PC-3 (cell line): Measurements from ENCODE around the gene LRP5.

ENCODE experiments used
- EZH2 ChIP-seq: fragments of 300-600 bp; sonication (generic); IDR thresholded peaks from one replicate; pipeline ENCODE4 v1.6.1; 2017; ENCODE audit warnings: antibody characterized with exemption, mild to moderate bottlenecking, low read length; ENCODE audit not compliant: unreplicated experiment
- EZH2phosphoT487 ChIP-seq: fragments of 300-600 bp; sonication (generic); IDR thresholded peaks from 2 replicates; pipeline ENCODE4 v1.6.1; 2018; ENCODE audit warnings: mild to moderate bottlenecking, antibody characterized with exemption, low read length, borderline replicate concordance
- TF ChIP-seq, protein P1 (sequence below): fragments of 300-600 bp; sonication (generic); conservative IDR thresholded peaks from 2 replicates; pipeline ENCODE4 v1.5.1; 2017; ENCODE audit warnings: antibody characterized with exemption, low read depth, mild to moderate bottlenecking, low read length

DNA sequence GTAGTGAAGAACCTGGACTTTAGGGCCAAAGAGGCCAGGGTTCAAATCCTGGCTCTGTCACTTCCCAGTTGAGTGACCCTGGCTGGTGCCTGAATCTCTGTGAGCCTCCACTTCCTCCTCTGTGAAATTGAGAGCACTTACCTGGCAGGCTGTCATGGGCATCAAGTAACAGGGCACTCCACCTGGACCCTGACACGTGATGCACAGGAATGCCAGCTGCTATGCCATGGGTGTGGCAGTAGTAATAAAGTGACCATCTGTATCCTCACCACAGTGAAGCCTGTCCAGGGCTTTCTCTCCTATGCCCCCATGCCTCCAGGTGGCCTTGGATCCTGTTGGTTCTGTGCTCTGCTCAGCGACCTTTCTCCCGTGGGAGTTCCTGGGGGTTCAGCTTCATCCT lies 118.4 kb downstream of the LRP5 start:
- TF ChIP-seq, protein P1, sequence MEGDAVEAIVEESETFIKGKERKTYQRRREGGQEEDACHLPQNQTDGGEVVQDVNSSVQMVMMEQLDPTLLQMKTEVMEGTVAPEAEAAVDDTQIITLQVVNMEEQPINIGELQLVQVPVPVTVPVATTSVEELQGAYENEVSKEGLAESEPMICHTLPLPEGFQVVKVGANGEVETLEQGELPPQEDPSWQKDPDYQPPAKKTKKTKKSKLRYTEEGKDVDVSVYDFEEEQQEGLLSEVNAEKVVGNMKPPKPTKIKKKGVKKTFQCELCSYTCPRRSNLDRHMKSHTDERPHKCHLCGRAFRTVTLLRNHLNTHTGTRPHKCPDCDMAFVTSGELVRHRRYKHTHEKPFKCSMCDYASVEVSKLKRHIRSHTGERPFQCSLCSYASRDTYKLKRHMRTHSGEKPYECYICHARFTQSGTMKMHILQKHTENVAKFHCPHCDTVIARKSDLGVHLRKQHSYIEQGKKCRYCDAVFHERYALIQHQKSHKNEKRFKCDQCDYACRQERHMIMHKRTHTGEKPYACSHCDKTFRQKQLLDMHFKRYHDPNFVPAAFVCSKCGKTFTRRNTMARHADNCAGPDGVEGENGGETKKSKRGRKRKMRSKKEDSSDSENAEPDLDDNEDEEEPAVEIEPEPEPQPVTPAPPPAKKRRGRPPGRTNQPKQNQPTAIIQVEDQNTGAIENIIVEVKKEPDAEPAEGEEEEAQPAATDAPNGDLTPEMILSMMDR = no peak
- no peak for TF ChIP-seq EZH2
- no peak for TF ChIP-seq EZH2phosphoT487
